GM18502 (cell line): ENCODE measurements around the gene NDUFS6.

Source experiments
- ATAC-seq: cut with Tn5 transposase; IDR thresholded peaks from one replicate; pipeline ENCODE4 v1.9.1; 2021; ENCODE audit warnings: mild to moderate bottlenecking; ENCODE audit not compliant: unreplicated experiment, poor library complexity

The NDUFS6 gene

GRCh38 chr5:1765141-1765879, 35.9 kb upstream of the NDUFS6 start:
- no peak for ATAC-seq

DNA sequence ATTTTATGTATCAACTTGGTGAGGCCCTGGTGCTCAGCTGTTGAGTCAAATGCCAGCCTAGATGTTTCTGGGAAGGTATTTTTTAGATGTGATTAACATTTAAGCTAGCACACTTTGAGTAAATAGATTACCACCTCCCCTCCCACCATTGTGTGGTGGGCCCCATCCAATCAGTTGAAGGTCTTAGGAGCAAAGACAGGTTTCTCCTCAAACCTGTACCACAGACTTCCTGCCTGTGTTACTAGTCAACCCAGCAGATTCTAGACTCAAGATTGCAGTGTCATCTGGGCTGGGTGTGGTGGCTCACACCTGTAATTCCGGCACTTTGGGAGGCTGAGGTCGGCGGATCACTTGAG, 35.3 kb upstream of the NDUFS6 start:
- ATAC-seq = no peak

- no peak for ATAC-seq
Measured at GRCh38 chr5:1767524-1768282, 33.5 kb upstream of the NDUFS6 start.

DNA sequence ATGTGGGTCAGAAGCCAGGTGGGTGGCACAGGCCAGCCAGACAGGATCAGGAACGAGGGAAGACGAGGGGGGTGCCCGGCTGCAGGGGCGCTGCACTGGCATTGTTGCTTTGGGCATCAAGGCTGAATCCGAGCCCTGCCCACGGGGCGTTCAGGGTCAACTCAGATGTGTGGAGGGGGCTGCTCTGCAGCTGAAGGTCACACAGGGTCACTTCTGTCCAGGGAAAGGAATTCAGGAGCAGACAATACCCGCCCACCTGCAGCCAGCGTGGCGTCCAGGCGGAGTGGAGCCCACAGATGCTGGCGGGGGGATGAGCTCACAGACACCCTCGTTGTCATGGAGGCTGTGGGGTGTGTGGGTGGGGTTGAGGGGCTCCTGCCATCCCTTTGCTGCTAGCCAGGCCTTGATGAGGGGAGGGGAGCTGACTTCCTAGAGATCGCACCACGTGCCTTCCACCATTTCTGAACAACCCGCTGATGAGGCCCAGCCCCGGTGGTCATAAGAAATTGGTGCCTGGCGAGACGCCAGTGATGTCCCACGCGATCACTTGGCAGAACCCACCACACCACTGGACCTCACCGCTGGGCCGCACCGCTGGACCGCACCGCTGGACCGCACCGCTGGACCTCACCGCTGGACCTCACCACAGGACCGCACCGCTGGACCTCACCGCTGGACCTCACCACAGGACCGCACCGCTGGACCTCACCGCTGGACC, 32.8 kb upstream of the NDUFS6 start:
- no peak for ATAC-seq

- ATAC-seq = no peak
Measured at GRCh38 chr5:1769017-1769640, 32.1 kb upstream of the NDUFS6 start.

DNA sequence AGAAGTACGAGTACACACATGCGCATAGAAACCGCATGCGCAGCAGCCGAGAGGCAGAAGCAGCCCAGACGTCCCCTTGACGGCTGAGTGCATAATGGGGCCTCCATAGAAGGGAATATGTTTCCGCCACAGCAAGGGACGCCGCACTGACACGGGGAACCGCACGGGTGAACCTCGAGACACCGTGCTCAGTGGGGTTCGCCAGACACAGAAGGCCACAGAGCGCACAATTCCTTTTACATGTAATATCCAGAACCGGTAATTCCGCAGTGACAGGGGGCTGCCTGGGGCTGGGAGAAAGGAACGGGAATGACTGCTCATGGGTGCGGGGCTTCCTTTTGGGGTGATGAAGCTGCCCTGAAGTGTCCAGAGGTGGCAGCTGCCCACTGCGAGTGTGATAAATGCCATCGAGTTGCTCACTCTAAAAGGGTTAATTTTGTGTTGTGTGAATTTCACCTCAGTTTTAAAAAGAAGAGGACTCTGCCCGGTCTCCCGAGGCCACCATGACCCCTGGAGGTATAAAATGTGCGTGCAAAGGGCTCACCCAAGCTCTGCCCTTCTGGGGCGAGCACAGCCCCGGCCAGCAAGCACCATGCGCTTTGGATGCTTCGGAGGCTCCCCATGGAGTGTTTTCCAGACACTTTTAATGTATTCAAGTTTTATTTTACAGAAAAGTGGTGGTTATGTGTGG, 31.3 kb upstream of the NDUFS6 start:
- ATAC-seq = no peak

DNA sequence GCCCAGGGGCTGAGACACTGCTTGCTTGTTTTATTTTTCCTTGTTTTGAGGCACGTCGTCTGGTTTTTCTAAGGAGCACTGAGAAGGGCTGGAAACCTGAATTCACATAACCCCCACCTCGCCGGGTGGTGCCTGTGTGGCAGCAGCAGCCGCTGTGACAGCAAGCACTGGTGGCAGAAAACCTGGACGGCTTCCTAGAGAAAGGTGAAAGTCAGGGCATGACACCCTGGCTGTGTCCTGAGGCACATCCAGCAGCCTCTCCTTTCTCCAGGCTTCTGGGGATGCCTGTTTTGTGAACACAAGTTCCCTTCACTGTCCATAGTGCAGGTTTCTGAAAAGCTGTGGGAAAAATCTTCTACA, 30.8 kb upstream of the NDUFS6 start:
- no peak for ATAC-seq

DNA sequence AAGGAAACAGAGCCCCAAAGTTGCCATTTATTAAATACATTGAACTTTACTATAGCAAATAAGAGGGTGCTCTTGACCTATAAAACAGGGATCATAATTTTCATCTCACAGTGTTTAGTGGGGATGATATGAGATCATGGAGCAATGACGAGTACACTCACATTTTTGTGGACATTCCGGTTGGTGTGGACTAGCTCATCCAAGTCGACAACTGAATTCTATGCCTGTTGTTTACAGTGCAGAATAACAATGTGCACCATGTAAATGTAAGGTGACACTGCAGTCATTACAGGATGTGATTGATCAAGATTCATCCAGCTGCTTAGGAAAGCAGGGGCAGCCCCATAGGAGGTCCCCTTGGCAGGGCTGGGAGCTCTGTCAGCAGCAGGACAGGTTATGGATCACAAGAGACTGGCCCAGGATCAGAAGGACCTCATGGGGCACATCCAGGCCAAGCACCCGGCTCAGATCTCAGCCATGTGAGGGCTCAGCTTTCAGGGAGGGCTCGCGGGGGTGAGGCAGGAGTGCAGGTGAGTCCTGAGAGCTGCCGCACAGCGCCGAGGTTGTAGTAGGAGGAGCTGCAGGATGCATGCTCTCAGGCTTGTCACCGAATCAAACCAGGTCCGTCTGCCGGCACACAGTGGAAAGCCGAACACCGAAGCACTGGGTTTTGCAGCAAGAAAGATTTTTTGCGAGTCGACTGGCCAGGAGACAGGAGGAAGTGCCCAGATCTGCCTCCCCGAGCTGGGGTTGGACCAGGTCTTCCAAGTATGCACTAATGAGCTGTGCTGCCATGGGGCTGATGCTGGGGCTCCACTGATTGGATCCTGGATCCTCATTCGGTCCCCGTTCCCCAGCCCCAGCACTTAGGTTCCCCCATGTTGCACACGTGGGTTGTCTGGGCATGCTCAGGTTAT, 29.8 kb upstream of the NDUFS6 start:
- no peak for ATAC-seq

- peak; percentile 80 for ATAC-seq
Measured at GRCh38 chr5:1772634-1773033, 28.6 kb upstream of the NDUFS6 start.

GRCh38 chr5:1776831-1777230, 24.4 kb upstream of the NDUFS6 start:
- no peak for ATAC-seq

DNA sequence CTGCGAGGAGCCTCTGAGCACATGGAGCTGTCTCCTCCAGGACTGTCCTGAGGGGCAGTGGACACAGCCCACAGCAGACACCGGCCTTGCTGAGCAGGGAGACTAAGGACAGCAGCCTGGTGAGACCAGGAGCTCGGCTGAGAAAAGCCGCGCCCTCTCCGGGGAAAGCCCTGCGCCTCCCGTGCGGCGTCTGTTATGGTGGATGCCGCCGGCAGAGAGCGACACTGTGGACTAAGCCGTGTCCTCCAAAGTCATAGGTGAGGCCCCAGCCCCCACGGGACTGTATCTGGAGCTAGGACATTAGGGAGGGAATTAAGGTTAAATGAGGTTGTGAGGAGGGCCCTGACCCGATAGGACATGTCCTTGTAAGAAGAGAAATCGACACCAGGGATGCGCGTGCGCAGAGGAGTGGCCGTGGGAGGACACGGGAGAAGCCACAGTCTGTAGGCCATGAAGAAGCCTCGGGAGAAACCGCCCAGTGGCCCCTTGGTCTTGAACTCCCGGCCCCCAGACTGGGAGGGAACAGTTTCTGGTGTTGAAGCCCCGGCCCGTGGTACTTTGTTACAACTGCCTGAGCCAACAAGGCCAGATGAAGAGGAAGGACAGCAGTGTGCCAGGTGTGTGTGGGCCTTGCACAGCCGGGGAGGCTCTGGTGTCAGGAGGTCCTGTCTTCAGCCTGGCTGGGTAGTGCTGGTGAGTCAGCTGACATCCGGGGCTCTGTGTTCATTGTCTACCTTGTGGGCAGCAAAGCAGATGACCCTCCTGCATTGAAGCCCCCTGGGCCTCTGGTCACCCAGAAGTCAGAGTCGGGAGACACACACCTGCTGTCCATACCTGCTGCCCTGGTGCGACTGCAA, 23.7 kb upstream of the NDUFS6 start:
- no peak for ATAC-seq

DNA sequence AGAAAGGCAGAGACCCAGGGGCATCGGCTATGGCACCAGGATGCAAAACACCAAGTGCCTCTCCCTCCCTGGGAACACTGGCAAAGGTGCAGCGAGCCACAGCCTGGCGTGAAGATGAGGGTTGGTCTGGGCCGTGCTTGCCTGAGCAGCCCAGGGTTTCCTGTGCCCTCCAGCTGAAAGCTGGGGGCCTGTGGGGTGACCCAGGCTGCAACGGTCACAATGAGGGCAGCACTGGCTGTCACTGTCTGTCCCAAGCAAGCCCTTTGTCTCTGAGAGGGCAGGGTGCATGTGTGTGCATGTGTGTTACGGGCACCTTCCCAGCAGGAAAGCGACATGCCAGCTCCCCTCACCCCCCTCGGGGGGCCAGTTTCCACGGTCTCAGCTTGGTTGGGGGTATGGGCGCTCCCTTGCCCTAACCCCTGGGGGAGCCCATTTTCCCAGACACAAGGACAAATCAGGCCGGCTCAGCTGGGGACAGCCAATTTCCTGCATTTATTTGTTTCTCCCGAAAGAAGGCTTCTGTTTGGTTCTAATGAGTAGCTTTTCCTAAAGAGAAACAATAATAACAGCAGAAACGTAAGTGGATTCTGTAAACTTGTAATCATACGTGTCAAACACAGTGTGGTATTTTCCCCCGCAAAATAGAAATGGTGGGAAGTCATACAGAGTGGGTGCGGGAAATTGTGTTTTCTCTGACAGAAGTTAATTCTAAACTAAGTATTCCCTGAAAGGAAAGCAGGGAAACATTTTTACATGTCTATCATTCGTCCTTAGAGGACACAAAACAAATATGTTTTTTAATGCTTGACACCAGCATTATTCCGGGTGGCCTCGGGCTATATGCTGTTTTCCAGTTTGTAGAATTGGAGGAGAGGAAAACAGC, 22.8 kb upstream of the NDUFS6 start:
- ATAC-seq = no peak

GRCh38 chr5:1779021-1779680, 22.1 kb upstream of the NDUFS6 start:
- ATAC-seq = no peak

- no peak for ATAC-seq
Measured at GRCh38 chr5:1779782-1780613, 21.2 kb upstream of the NDUFS6 start.

DNA sequence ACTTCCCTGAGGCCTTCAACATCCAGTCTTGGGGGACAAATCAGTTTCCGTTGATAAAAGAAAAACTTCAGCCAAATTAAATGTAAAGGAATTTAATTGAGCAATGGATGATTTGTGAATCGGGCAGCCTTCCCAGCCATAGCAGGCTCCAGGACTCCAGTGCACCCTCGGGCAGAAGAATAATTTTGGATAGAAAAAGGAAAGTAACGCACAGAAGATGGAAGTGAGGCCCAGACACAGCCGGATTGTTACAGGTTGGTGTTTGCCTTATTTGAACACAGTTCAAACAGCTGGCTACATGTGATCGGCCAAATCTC, 20.6 kb upstream of the NDUFS6 start:
- ATAC-seq = no peak

GRCh38 chr5:1781107-1781506, 20.1 kb upstream of the NDUFS6 start:
- no peak for ATAC-seq
